ENCODE results near the gene CAPRIN1.

DNA sequence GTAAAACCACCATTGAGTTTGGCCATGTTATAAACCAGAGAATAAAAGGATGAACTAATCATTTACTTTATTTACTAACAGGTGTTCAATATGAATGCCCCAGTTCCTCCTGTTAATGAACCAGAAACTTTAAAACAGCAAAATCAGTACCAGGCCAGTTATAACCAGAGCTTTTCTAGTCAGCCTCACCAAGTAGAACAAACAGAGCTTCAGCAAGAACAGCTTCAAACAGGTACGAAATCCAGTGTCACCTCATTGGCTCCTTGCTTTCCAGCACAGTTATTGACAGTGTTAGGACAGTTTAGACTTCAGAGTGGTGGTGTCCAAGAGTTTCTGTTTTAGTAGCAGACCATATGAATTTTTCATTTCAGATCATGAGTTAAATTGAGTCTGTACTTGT, 40.3 kb downstream of the CAPRIN1 start:
- TF ChIP-seq, protein P1, sequence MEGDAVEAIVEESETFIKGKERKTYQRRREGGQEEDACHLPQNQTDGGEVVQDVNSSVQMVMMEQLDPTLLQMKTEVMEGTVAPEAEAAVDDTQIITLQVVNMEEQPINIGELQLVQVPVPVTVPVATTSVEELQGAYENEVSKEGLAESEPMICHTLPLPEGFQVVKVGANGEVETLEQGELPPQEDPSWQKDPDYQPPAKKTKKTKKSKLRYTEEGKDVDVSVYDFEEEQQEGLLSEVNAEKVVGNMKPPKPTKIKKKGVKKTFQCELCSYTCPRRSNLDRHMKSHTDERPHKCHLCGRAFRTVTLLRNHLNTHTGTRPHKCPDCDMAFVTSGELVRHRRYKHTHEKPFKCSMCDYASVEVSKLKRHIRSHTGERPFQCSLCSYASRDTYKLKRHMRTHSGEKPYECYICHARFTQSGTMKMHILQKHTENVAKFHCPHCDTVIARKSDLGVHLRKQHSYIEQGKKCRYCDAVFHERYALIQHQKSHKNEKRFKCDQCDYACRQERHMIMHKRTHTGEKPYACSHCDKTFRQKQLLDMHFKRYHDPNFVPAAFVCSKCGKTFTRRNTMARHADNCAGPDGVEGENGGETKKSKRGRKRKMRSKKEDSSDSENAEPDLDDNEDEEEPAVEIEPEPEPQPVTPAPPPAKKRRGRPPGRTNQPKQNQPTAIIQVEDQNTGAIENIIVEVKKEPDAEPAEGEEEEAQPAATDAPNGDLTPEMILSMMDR (IDR thresholded peaks at IDR 0.05; ENCODE audit: insufficient read depth, low read length, poor library complexity, severe bottlenecking), result no peak
- TF ChIP-seq EZH2phosphoT487 (conservative IDR thresholded peaks at IDR 0.05; ENCODE audit: low read length), result no peak
